GM20431 (cell line): ENCODE data around the gene PIGX.

Experiments
- in situ Hi-C: fragments of 300-500 bp; cut with MseI, MboI; formaldehyde crosslinking; loops from one replicate; pipeline ENCODE4 v1.15.0; 2020; ENCODE audit warnings: low sequenced_read_pairs; ENCODE audit not compliant: unreplicated experiment

The PIGX gene

GRCh38 chr3:196754091-196754981, 42.2 kb downstream of the PIGX start:
- in situ Hi-C loops: no loop called here

GRCh38 chr3:196756732-196757131, 44.6 kb downstream of the PIGX start:
- in situ Hi-C loops: no loop called here

GRCh38 chr3:196757876-196758739, 45.9 kb downstream of the PIGX start:
- in situ Hi-C loops: no loop called here

GRCh38 chr3:196763179-196763578, 51.0 kb downstream of the PIGX start:
- in situ Hi-C loops: no loop called here

- in situ Hi-C loops: no loop called here
Observed at GRCh38 chr3:196765454-196765853, 53.3 kb downstream of the PIGX start.

- in situ Hi-C loops: no loop called here
Observed at GRCh38 chr3:196771067-196771466, 58.9 kb downstream of the PIGX start.

GRCh38 chr3:196772102-196772501, 59.9 kb downstream of the PIGX start:
- in situ Hi-C loops: no loop called here

GRCh38 chr3:196772897-196773296, 60.7 kb downstream of the PIGX start:
- in situ Hi-C loops: no loop called here

- in situ Hi-C loops: no loop called here
Observed at GRCh38 chr3:196774191-196774820, 62.1 kb downstream of the PIGX start.

- in situ Hi-C loops: no loop called here
Observed at GRCh38 chr3:196774848-196775422, 62.8 kb downstream of the PIGX start.

- in situ Hi-C loops: no loop called here
Observed at GRCh38 chr3:196775938-196776337, 63.8 kb downstream of the PIGX start.

- in situ Hi-C loops: no loop called here
Observed at GRCh38 chr3:196777836-196778235, 65.7 kb downstream of the PIGX start.

- in situ Hi-C loops: no loop called here
Observed at GRCh38 chr3:196778755-196779154, 66.6 kb downstream of the PIGX start.

- in situ Hi-C loops: no loop called here
Observed at GRCh38 chr3:196782511-196782910, 70.3 kb downstream of the PIGX start.
